C4-2B (cell line): Measurements from ENCODE around the gene UBE2F.

Experiments
- ZFX ChIP-seq: fragments of 450-650 bp; IDR thresholded peaks from 2 replicates; pipeline ENCODE4 v1.6.1; 2017
- TF ChIP-seq, protein P1 (sequence below): fragments of 450-650 bp; conservative IDR thresholded peaks from 2 replicates; pipeline ENCODE4 v1.5.1; 2017; ENCODE audit warnings: mild to moderate bottlenecking

DNA sequence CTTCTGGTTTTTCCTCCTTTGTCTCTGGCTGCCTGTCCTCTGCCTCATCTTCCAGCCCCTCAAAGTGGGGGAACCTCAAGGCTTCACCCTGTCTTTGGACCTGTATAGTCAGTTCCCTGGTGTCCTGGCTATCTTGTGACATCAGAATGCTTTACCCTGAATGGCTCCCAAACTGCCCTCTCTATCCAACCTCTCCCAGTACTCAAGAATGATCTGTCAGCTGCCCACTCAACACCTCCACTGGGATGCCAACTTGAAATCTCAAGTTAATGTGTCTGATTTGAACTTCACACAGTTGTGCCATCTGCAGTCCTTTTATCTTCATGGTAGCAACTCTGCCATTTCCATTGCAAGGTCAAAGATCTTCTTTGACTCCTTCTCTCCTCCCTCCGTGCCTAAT, 43.8 kb downstream of the UBE2F start:
- TF ChIP-seq, protein P1, sequence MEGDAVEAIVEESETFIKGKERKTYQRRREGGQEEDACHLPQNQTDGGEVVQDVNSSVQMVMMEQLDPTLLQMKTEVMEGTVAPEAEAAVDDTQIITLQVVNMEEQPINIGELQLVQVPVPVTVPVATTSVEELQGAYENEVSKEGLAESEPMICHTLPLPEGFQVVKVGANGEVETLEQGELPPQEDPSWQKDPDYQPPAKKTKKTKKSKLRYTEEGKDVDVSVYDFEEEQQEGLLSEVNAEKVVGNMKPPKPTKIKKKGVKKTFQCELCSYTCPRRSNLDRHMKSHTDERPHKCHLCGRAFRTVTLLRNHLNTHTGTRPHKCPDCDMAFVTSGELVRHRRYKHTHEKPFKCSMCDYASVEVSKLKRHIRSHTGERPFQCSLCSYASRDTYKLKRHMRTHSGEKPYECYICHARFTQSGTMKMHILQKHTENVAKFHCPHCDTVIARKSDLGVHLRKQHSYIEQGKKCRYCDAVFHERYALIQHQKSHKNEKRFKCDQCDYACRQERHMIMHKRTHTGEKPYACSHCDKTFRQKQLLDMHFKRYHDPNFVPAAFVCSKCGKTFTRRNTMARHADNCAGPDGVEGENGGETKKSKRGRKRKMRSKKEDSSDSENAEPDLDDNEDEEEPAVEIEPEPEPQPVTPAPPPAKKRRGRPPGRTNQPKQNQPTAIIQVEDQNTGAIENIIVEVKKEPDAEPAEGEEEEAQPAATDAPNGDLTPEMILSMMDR: no peak
- no peak for TF ChIP-seq ZFX
